Suppressor macrophage treated with lipopolysaccharide for 1 hour (primary cell): ENCODE results near the gene BRD2.
A peak's percentile ranks its signal among the peaks of the same experiment; 100 is the strongest.

Source experiments
- DNase-seq, 3 donors: peaks; one replicate each; pipeline ENCODE4 v3.0.0-alpha.2; 2020 to 2022

The BRD2 gene

DNA sequence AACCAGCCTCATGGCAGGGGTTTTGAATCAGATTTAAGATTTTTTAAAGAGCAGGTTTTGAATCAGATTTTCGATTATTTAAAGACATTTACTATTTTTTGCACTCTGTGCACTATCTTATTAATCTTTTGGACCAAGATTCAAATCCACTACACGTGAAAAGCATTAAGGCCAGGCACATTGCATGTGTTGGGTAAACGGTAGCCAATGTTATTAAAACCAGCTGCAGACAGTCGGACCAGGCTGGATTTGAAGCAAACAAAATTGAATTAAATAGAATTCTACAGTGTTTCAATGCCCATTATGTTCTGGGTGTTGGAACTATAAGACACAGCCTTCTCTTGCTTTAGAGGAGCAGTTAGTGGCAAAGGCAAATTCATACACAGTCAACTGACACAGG lies 33.3 kb downstream of the BRD2 start:
- DNase-seq, result no peak

DNA sequence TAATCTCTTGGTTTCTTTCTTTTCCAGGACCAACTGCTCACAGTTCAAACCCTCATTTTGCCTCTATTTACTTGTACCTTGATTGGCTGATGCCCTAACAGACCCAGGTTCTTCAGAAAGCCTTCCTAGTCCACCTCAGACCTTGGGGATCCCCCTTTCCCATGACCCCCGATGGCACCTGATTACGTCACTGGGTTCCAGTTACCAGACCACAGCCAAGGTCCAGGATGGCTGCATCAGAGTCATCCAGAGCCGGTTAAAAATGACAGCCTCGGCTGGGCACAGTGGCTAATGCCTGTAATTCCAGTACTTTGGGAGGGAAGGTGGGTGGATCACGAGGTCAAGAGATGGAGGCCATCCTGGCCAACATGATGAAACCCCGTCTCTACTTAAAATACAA lies 36.5 kb downstream of the BRD2 start:
- no peak for DNase-seq

DNA sequence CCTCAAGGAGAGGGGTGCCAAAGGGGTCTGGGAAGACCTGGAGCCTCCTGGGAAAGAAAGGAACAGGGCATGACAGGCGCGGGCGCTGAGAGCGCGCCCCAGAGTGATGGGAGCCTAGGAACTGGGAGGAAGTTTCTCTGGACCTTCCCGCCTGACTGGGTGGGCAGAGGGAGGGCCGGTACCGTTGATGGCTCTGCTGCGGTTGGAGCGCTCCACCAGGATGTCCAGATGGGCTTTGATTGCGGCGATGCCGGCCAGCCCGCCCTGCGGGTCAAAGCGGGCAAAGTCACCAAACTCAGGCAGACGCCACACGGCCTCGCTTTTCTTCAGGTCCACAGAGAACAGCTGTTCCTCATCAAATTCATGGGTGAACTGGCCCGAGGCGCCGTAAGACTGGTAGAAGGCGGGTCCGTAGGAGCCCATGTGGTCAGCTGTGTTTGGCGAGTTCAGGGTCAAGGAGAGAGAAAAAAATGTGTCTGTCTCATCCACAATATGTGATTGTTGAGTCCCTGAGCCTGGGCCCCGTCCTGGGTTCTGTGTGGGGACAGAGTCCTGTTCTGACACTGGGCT lies 39.5 kb downstream of the BRD2 start:
- DNase-seq, result no peak

DNA sequence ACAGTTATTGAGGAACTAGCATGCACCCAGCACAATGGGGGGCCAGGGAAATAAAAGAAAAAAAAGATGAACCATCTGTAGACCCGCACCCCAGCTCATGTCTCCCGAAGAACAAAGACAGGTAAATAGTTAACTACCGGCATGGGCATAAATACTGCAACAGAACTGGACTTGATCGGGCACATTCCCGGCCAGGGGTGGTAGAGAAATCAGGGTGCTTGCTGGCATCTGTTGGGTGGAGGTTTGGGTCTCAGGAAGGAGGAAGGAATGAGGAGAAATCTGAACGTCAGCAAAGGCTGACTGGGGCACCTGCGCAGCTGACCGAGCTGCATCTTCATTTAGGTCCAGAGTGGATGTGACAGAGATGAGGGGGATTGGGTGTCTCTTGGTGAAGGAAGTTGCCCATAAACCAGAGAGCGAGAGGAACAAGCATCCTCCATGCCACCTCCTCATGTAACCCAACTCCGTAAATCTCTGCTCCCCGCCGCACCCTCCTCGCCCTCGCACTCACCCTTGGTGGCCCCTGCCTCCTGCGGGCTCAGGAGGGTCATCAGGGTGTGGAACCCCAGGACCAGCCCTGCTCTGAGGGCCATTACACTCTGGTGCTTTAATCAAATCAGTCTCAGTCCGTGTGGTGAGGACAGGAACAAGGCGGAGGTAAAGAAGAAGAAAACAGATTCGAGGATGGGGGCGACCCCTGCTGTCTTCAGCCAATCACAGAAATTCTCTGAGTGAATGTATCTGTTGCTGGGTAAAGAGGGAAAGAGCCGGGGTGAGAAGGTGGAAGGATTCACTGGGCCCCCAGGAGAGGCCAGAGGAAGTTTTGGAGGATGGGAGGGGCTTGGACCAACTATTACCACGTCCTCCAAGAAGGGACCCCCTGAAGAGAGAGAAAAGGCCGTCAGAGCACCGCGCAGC lies 40.8 kb downstream of the BRD2 start, which contains the start of gene HLA-DOA:
HLA-DOA (minus strand) TSS at position 648 of the 918 bp plus-strand sequence.
- DNase-seq, result no peak

DNA sequence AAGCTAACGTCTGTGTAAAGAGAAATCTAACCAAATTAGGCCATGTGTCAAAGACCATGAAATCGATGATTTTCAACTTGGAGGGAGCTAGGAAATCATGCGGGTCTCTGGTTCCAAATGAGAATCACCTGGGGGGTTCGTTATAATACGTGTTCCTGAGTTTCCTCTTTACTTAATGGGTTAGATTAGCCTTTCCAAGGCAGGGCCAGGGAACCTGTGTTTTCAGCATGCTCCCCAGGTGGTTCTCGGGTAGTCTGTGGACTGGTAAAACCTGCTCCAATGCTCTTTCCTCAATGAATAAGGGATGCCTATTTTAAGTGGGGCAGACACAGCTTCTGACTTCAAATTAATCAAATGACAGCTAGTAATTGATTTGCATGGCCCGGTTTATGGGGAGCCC lies 42.0 kb downstream of the BRD2 start:
- DNase-seq, result no peak

DNA sequence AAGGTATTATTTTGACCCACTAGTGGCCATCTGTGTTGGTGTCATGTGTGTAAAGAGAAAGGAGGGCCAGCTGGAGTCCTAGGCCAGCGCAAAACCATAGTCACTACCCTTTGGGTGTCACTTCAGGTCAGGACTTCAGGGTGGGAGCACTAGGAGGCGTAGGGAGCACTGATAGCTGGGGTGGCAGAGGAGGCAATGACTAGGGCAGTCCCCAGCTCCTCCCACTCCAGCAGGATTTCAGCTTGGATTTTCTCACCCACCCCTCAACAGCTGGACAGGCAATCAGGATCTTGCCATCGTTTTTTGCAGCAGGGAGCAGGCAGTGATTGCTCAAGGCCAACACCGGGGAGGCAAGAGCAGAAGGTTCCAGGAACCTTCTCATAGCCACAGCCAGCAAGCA lies 45.2 kb downstream of the BRD2 start:
- no peak for DNase-seq

DNA sequence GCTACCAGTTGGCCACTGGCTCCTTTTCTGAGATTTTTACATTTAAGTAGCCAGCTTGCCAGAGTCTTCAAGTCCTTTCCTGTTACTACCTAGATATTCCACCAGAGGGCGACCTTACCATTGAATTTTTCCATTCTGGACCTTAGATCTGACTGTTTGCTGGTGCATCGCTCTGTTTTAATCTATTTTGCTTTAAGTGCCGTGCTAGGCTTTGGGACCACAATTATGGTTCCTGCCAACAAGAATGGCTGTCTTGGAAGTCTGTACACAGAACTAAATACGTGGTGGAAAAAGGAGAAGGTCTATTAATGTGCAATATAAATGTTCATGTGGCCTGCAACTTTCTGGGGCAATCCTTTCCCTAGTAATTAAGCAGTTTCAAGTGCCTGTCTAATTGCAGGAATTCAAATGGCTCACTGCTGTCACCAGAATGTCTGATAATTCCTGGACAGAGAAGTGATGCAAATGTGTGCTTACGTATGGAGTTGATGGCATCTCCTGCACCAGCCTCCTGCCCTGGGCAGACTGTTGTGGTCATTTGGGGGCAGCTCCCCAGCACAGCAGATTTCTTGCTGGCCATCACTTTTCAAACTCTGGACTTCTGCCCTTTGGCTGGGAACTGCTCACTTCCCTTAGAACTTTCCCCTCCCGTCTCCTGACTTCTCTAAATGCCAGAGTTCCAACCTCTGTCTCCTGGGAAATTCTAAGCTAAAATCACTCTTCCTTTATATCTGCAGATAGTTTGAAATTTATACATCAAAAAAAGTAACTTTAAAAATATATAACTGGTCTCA lies 46.6 kb downstream of the BRD2 start:
- peak; percentile 77 to 88 (median 85) for DNase-seq

DNA sequence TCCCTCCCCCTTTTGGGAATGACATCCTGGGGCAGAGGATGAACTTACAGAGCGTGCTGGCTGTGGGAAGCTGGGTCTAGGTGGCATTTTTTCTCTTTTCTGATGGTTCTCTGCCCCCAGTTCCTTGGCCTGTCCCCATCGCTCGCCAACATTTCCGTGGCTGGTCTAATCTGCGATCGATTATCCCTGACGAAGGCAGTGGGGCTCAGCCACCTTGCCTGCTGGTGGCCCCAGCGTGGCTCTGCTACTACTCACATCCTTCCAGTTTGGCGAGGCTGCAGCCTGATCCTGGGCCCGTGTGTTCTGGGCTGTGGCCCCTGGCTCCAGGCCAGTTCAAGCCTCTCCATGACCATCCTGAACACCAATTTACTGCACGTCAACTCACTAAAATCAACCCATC lies 47.4 kb downstream of the BRD2 start:
- no peak for DNase-seq

DNA sequence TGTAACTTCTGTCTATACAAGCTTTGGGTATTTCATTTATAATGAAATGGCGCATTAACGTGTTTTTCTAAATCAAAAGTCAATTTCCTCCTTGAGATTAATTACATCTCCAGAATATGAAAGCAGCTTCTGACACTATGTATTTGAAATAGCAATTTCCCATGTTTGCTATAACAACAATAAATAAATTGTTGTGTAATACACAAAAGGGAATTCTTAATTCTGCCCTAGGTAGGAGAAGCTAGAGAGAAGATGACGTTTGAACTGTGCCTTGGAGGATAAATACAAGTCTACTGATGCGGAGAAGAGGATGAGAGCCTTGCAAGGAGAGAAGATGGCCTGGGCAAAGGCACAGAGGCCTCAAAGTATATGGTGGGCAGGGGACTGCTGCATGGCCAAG lies 48.6 kb downstream of the BRD2 start:
- DNase-seq, result no peak

DNA sequence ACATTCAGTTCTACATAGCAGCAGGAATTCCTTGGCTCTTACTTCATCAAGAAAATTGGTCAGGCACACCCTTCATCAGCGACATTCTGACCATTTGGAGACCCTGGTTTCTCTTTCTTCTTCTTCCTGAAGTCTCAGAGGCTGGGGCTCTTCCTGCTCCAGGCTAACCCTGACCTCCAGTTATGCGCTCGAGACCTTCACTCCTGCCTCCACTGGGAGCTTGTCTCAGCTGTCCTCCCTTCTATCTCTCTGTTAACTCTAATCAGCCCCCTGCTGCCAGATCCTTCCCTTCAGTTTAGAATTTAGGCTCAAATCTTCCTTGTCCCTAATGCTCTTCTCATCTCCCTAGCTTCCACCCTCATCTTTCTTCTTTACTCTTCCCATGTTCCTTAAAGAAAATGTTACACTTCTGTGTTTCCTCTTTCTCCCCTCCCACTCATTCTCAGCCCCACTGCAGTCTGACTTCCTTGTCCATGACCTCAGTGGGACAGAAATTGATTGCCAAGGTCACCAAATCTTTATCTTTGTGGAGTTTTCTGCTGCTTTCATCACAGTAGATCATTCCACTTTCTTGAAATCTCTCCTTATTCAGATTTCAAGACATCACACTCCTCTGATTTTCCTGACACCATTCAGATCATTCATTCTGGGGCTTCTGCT lies 49.4 kb downstream of the BRD2 start:
- DNase-seq, result peak; percentile 78 to 85 (median 80)

DNA sequence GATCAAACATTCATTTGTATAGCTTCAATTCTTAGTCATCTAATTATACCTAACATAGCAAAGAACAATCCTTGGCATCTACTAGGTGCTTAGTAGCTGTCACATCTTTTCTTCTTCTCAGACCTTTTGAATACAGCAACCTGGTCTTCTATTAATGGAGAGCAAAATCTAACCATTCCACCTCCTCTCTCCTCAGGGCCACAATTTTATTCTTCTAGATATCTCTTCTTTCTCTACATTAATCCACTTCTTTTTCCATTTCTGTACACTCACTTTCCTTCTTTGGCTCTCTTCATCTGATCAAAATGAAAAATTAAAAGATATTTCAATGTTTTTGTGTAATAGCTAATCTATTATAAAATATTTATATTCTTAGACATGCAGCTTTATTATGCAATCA lies 50.0 kb downstream of the BRD2 start:
- no peak for DNase-seq

DNA sequence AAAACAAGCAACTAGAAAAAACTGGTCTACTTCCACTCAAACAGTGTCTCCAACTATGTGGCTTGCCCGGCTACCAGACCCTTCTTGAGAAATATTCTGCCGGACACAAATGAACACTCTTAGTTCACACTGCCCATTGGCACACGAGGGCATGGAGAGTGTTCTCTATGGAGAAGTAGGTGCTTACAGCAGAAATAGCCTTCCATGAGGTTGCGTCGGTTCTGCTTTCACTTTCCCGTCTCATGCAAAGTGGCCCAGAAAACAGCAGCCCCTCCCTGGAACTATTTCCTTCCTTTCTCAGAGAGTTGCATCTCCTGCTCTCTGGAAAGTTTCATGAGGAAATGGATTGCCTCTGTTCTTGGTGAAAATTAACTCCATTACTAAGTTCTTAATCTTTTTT lies 50.5 kb downstream of the BRD2 start:
- peak; percentile 89 to 97 (median 94) for DNase-seq

DNA sequence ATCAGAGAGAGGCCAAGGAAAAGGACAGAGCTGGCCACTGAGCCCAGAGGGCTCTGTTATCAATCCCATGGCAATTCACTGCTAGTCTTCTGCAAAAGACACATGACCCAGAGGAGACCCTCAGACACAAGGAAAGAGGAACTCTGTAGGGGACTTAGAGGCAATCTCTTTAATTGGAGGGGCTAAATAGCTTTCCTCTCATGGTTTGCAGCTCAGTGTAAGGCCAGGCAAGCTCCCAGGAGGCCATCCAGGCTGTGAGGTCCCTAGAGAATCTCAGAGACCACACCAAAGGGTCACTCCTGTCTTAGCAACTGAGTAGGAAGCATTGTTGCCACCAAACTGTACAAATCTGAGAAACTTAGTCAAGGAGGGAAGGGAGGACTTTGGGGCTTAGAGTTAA lies 51.0 kb downstream of the BRD2 start:
- DNase-seq, result no peak

DNA sequence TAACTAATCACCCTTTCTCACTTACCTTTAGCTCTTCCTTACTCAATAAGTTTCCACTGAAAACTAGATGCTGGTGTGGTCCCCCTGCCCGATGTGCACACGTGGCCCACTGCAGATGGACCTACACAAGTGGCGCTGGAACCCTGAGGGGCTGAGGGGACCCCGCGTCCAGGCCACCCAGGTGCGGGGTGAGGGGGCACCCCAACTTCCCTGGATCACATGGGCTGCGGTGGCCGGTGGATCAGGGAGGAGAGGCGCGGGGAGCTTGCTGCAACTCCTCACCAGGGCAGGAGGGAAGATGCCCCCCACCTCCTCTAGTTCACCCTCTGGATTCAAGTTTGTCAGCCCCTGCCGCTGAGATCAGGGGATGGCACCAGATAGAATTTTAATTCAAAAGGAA lies 53.5 kb downstream of the BRD2 start:
- no peak for DNase-seq

DNA sequence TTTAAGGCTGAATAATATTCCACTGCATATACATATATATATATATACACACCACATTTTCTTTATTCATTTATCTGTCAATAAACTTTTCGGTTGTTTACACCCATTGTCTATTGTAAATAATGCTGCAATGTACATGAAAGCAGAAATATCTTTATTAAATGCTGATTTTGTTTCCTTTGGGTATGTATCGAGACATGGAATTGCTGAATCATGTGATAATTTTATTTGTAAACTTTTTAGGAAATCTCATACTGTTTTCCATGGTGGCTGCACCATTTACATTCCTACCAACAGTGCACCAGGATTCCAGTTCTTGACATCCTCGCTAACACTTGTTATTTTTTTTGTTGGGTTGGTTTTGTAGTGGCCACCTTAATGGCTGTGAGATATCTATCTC lies 55.1 kb downstream of the BRD2 start:
- DNase-seq, result no peak

DNA sequence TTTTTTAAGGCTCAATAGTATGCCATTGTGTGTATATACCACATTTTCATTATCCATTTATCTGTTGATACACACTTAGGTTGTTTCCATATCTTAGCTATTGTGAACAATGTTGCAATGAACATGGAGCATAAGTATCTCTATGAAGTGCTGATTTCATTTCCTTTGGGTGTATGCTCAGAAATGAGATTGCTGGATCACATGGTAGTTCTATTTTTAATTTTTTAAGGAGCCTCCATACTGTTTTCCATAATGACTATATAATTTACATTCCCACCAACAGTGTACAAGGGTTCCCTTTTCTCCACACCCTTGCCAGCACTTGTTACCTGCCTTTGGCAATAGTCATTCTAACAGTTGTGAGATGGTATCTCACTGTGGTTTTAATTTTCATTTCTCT lies 56.1 kb downstream of the BRD2 start:
- DNase-seq, result no peak

DNA sequence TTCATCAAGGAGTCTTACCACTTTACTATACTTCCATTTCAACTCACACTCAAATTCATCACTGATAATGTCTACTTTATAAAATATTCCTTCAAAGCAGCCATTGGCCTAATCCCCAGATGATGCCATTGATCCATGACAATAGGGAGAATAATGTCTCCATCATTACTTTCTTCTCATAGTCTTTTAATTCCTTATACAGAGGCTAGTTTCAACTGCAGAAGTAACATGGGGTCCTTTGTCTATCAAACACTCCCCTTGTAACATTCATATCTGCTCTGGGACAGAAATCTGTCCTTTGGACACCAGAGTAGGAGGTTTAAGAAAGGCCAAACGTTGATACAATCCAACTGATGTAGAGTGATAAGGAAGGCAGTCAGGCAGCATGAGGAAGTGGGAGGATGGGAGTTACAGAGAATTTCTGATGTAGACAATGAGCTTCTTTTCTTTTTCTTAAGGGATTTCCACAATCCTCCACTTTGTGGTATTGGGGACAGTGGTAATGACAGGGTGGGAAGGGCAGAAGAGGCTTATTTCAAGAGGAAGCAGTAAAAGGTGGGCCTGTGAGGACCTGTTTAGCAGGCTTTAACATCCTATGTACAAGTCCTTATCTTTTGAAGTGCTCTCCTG lies 59.9 kb downstream of the BRD2 start:
- peak in 1 of 3 donors; percentile 47 for DNase-seq

DNA sequence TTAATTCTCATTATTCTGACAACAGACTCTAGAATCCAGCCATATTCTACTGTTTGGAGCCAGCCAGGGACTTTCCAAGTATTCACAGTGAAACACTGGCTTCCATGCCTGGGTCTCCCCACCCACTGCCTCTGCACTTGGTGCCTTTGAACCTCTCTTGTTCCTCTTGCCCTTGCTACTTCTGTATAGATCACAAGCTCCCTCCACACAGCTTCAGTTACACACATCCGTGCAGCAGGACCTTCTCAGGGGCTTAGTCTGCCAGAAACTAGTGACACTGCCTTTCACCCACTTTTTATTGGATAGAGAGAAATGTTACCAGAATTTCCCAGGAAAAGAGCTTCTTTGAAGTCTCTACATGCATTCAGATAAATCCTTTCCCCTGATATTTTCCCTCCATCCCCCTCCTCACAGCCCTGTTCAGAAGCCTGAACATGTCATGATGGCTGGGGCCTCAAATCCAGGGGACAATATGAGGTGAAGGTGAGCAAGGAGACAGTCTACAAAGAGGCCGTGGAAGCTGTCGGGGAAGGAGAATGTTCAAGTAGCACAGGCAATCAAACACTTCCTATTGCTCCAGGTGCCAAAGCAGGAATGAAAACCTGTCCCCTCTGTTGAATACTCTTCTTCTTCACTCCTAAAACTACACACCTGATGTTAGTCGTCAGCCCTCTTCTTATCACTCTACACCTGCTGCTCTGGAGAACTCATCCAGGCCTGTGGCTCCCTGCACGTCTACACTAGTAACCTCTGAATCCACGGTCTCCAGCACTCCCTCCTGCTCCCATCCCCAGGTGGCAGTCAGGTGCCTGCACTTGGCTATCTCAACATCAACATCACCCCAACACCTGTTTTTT lies 61.2 kb downstream of the BRD2 start:
- peak; percentile 93 to 97 (median 95) for DNase-seq

DNA sequence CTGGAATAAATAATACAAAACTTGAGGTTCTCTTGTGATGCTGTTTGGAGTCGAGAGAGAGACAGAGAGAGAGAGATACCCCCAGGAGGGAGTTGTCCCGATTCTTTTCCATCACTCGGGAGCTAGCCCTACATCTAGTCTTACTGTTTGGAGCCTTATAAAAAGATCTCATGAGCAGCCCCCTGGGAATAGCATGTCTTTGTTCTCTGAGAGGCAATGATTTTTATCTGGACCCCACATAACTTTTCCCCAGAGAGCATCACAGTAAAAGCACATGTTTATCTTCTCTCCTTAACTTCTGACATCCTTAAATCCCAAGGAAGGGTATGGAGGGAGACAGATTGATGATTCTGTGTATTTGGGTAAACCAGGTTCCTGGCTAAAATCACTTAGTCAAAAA lies 61.9 kb downstream of the BRD2 start:
- no peak for DNase-seq
